ENCODE results near the gene SUMO2.
"Not testable (repeated sequence)": the region's sequence is repeated elsewhere in the genome, so short reads cannot be mapped to it uniquely, and the experiment has no call there.

The SUMO2 gene

DNA sequence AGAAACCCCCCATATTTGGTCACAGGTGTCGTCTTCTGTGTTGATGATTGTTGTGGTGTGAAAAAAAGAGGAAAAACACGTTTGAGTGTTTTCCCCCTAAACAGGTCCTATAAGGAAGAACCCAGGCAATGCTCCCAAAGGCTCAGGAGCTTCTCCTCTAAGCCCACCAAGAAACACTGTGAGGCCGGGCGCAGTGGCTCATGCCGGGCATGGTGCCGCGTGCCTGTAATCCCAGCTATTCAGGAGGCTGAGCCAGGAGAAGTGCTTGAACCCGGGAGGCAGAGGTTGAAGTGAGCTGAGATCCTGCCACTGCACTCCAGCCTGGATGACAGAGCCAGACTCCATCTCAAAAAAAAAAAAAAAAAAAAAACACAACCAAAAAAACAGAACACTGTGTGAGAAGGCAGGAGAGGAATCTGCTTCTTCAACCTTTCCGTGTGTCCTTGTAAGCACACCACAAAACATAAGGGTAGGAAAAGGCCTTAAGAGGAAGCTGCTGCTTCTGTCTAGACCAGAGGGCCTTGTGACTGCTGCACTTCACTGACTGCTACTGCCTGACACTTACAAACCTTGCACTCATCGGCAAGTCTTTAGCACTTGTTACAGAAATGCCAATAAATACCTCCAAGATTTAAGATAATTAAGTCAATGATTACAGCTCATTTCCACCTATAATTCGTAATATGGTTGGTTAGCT is 37.8 kb downstream of the SUMO2 start:
- no peak for DNase-seq (ENCODE audit: low spot score)

DNA sequence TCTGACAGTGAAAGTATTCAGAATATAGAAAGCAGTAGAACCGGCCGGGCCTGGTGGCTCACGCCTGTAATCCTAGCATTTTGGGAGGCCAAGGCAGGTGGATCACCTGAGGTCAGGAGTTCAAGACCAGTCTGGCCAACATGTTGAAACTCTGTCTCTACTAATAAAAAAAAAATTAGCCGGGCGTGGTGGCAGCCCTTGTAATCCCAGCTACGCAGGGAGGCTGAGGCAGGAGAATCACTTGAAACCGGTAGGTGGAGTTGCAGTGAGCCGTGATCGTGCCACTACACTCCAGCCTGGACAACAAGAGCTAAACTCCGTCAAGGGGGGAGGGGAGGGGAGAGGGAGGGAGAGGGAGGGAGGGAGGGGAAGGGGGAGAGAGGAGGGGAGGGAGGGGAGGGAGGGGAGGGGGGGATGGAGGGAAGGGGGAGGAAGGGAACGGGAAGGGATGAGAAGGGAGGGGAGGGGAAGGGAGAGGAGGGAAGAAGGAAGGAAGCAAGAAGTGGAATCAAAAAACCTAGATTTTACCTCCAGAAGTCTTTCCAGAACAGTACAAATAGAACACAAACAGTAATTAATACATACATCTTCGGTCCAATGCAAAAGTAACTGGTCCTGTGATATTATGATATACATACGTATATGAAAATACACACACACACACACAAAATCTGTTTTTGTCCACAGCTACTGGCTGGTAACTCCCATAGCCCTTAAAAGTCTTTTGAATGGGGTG is 40.4 kb downstream of the SUMO2 start:
- DNase-seq (ENCODE audit: low spot score) = no peak

DNA sequence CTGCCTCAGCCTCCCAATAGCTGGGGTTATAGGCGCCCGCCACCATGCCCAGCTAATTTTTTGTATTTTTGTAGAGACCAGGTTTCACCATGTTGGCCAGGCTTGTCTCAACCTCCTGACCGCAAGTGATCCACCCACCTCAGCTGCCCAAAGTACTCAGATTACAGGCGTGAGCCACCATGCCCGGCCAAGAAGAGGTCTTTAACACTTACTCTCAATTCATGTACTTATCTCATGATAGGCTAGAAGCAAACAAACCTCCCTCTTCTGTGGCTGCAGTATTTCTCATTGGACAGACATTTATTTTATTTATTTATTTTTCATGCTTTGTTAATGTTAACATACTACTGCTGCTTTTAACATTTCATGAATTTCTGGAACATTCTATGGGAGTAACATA is 44.2 kb downstream of the SUMO2 start:
- DNase-seq (ENCODE audit: low spot score) = no peak

DNA sequence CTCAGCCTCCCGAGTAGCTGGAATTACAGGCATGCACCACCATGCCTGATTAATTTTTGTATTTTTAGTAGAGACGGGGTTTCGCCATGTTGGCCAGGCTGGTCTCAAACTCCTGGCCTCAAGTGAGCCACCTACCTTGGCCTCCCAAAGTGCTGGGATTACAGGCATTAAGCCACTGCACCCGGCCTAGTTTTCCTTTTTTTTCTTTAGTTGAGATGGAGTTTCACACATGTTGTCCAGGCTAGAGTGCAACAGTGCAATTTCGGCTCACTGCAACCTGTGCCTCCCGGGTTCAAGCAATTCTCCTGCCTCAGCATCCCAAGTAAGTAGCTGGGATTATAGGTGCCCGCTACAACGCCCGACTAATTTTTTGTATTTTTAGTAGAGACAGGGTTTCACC is 45.0 kb downstream of the SUMO2 start:
- not testable (repeated sequence) for DNase-seq (ENCODE audit: low spot score)

DNA sequence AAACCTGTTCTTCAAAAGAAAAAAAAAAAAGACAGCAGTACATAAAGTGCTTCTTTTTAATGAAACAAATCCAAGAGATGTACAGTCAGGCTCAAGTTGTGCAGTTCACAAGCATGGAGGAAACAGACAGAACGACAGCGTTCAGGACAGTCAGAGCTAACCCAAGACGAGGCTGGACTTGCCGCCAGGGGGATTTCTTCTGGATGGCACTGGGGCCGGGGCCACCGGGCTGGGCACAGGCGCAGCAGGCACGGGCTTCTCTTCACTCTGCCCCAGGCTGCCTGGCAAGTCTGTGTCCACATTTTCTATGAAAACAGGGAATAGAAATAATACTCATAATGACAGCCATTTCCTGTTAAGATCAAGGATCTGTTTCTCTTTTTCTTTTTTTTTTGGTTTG is 46.8 kb downstream of the SUMO2 start:
- no peak for DNase-seq (ENCODE audit: low spot score)

GRCh38 chr17:75135452-75135851 is 47.3 kb downstream of the SUMO2 start:
- DNase-seq (ENCODE audit: low spot score) = no peak

- DNase-seq (ENCODE audit: low spot score) = not testable (repeated sequence)
Measured at GRCh38 chr17:75133607-75134347, 49.0 kb downstream of the SUMO2 start.

GRCh38 chr17:75133001-75133400 is 49.8 kb downstream of the SUMO2 start:
- no peak for DNase-seq (ENCODE audit: low spot score)

- not testable (repeated sequence) for DNase-seq (ENCODE audit: low spot score)
Measured at GRCh38 chr17:75132018-75133000, 50.5 kb downstream of the SUMO2 start.

DNA sequence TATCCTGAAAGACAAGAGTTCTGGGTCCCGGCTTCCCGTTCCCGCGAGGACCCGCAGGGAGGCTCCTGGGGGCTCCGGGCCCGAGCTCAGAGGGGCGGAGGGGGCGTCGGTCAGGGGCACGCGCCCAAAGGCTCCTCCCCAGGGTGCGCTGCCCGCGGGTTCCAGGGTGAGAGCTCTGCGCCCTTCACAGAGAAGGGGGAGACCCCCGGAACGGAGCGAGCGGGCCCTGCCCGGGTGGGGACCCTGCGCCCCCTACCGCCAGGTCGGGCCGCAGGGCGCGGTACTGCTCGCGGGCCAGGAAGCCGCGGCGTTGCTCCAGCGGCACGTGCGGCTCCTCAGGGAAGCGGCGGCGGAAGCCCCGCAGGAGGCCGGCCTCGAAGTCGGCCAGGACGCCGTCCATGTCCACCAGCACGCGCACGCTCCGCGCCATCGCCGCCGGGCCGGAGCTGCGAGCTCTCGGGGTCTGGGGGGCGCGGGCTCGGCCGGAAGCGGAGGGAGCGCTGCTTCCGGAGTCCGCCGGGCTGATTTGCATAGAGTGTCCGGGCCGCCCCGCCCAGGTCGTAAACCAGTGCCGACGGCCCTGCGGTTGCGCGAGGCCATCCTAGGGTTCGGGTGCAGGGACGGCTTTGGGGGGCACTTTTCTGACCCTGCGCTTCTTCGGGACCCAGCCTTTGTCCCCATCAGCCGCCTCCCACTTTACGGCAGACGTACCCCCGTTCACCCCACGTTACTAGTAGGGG is 51.3 kb downstream of the SUMO2 start, which contains the start of gene NT5C:
TSS of gene NT5C (minus strand) at position 465 of the 740 bp plus-strand sequence. CDS start at position 430, 35 bp downstream.
- DNase-seq (ENCODE audit: low spot score) = peak; percentile 57

- peak; percentile 57 for DNase-seq (ENCODE audit: low spot score)
Measured at GRCh38 chr17:75130632-75131277, 52.0 kb downstream of the SUMO2 start.

GRCh38 chr17:75130059-75130631 is 52.6 kb downstream of the SUMO2 start:
- no peak for DNase-seq (ENCODE audit: low spot score)

GRCh38 chr17:75129576-75129975 is 53.2 kb downstream of the SUMO2 start:
- no peak for DNase-seq (ENCODE audit: low spot score)

DNA sequence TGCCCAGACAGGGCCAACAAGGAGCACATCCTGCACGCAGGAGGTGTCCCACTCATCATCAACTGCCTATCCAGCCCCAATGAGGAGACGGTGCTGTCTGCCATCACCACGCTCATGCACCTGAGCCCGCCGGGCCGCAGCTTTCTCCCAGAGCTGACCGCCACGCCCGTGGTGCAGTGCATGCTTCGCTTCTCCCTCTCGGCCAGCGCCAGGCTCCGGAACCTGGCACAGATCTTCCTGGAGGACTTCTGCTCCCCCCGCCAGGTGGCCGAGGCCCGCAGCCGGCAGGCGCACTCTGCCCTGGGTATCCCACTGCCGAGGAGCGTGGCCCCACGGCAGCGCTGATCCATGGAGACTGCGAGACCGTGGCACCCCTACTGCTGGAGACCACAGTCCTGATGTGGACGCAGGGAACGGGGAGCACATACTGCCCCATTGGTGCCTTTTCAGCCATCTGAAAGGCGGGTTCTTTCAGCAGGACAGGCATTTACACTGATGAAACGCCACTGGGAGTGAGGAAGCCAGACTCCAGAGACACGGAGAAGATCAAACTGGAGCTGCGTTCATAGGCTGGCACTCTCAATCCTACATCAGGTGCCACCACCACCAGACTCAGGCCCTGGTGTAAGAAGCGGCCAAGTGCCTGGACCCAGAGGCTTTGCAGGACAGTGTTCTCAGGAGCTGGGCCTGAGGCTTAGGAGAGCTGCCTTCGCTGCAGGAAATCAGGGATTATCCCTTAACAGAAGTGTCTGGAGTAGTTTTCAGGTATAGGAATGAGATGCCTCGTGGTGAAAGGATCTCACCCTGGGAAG is 53.9 kb downstream of the SUMO2 start:
- no peak for DNase-seq (ENCODE audit: low spot score)

DNA sequence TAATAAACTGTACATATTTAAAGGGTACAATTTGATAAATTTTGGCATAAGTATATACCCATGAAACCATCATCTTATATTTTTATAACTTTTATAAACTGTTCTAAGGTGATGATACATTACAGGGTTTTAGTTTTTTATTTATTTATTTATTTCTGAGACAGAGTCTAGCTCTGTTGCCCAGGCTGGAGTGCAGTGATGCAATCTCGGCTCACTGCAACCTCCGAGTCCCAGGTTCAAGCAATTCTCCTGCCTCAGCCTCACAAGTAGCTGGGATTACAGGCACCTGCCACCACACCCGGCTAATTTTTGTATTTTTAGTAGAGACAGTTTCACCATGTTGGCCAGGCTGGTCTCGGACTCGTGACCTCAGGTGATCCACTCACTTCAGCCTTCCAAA is 54.8 kb downstream of the SUMO2 start:
- not testable (repeated sequence) for DNase-seq (ENCODE audit: low spot score)

DNA sequence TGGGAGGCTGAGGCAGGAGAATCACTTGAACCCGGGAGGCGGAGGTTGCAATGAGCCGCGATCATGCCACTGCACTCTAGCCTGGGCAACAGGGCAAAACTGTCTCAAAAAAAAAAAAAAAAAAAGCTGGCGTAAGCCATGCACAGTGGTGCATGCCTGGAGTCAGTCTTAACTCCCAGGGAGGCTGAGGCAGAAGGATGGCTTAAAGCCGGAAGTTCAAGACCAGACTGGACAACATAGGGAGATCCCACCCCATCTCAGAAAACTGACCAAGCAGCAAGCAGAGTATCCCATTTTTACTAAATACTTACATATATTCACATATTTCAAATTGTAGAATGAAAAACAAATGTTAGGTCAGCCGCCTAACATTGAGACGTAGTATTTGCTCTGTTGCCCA is 55.8 kb downstream of the SUMO2 start:
- DNase-seq (ENCODE audit: low spot score) = no peak

GRCh38 chr17:75125984-75126383 is 56.8 kb downstream of the SUMO2 start:
- DNase-seq (ENCODE audit: low spot score) = no peak

- no peak for DNase-seq (ENCODE audit: low spot score)
Measured at GRCh38 chr17:75124819-75125162, 58.0 kb downstream of the SUMO2 start.

Data from kidney capillary endothelial cell (primary cell).